Neuronal stem cell (in vitro differentiated cells): Measurements from ENCODE around the gene GAMT.

Experiments
- DNase-seq: peaks from one replicate; pipeline ENCODE4 v3.0.0-alpha.2; 2013; ENCODE audit warnings: low spot score
- H2AFZ ChIP-seq: one replicate; pipeline ENCODE4 v1.6.1; 2013; ENCODE audit warnings: mild to moderate bottlenecking, low read length, inconsistent platforms
- H2AK5ac ChIP-seq: 2 replicates; pipeline ENCODE4 v1.6.1; 2013; ENCODE audit warnings: low read depth, mild to moderate bottlenecking, inconsistent platforms, low read length, moderate library complexity, mixed read lengths
- H2BK120ac ChIP-seq: 2 replicates; pipeline ENCODE4 v1.6.1; 2013; ENCODE audit warnings: low read depth, mild to moderate bottlenecking, inconsistent platforms, low read length, moderate library complexity, mixed read lengths
- H2BK12ac ChIP-seq: one replicate; pipeline ENCODE4 v1.6.1; 2013; ENCODE audit warnings: low read length, inconsistent platforms
- H2BK15ac ChIP-seq: 2 replicates; pipeline ENCODE4 v1.6.1; 2013; ENCODE audit warnings: mild to moderate bottlenecking, low read length, inconsistent platforms, mixed read lengths
- H2BK5ac ChIP-seq: one replicate; pipeline ENCODE4 v1.6.1; 2013; ENCODE audit warnings: inconsistent platforms, mild to moderate bottlenecking, low read length, moderate library complexity
- H3K14ac ChIP-seq: one replicate; pipeline ENCODE4 v1.6.1; 2013; ENCODE audit warnings: low read length, inconsistent platforms
- H3K18ac ChIP-seq: 2 replicates; pipeline ENCODE4 v1.6.1; 2013; ENCODE audit warnings: low read length, inconsistent platforms
- H3K23ac ChIP-seq: 2 replicates; pipeline ENCODE4 v1.6.1; 2013; ENCODE audit warnings: low read depth, mild to moderate bottlenecking, mixed read lengths, low read length, inconsistent platforms; ENCODE audit not compliant: poor library complexity
- H3K27ac ChIP-seq: replicated peaks from 3 replicates; pipeline ENCODE4 v1.5.1; 2013; ENCODE audit warnings: low read length, inconsistent platforms
- H3K27me3 ChIP-seq, 3 experiments: 2 replicates each; pipeline ENCODE4 v1.6.1; 2013; ENCODE audit warnings: low read length in 3 of 3, mild to moderate bottlenecking in 2 of 3, inconsistent platforms in 1 of 3, low read depth in 1 of 3, mixed read lengths in 1 of 3, moderate library complexity in 1 of 3; ENCODE audit not compliant: control insufficient read depth in 3 of 3, insufficient read depth in 3 of 3
- H3K36me3 ChIP-seq, 2 donors: replicated peaks in 1 of 2; 2 replicates each; pipeline ENCODE4 v1.6.1; 2013; ENCODE audit warnings: low read length in 2 of 2; ENCODE audit not compliant: control insufficient read depth in 2 of 2, insufficient read depth in 2 of 2
- H3K4ac ChIP-seq: 2 replicates; pipeline ENCODE4 v1.6.1; 2013; ENCODE audit warnings: inconsistent platforms, mild to moderate bottlenecking, low read length, moderate library complexity
- H3K4me1 ChIP-seq, 2 donors: 1 replicate in 1 of 2; 2 replicates in 1 of 2; pipeline ENCODE4 v1.6.1; 2013; ENCODE audit warnings: low read length in 2 of 2, low read depth in 1 of 2; ENCODE audit not compliant: control insufficient read depth in 2 of 2, insufficient read depth in 1 of 2
- H3K4me2 ChIP-seq: one replicate; pipeline ENCODE4 v1.6.1; 2013; ENCODE audit warnings: mild to moderate bottlenecking, low read length, inconsistent platforms; ENCODE audit not compliant: insufficient read depth, poor library complexity, severe bottlenecking
- H3K4me3 ChIP-seq, 2 donors: 2 replicates each; pipeline ENCODE4 v1.5.1; 2013; ENCODE audit warnings: low read length in 2 of 2, mild to moderate bottlenecking in 2 of 2, inconsistent platforms in 1 of 2, moderate library complexity in 1 of 2
- H3K79me1 ChIP-seq: one replicate; pipeline ENCODE4 v1.6.1; 2013; ENCODE audit warnings: low read depth, mild to moderate bottlenecking, inconsistent platforms, low read length, moderate library complexity
- H3K9ac ChIP-seq: one replicate; pipeline ENCODE4 v1.6.1; 2013; ENCODE audit warnings: mild to moderate bottlenecking, low read depth, low read length, inconsistent platforms; ENCODE audit not compliant: poor library complexity
- H3K9me3 ChIP-seq, 2 donors: replicated peaks in 1 of 2; 2 replicates each; pipeline versions ENCODE3 to v1.6.1; 2013; ENCODE audit warnings: low read length in 2 of 2, mild to moderate bottlenecking in 2 of 2, inconsistent platforms in 1 of 2, low read depth in 1 of 2, mixed read lengths in 1 of 2, moderate library complexity in 1 of 2; ENCODE audit not compliant: control insufficient read depth in 2 of 2, insufficient read depth in 1 of 2
- H4K8ac ChIP-seq: one replicate; pipeline ENCODE4 v1.6.1; 2013; ENCODE audit warnings: low read depth, mild to moderate bottlenecking, inconsistent platforms, low read length, moderate library complexity
- H4K91ac ChIP-seq: one replicate; pipeline ENCODE4 v1.6.1; 2013; ENCODE audit warnings: low read length, low read depth, mild to moderate bottlenecking, inconsistent platforms; ENCODE audit not compliant: poor library complexity
- WGBS, 2 donors: extraction: QIAGEN DNeasy Blood & Tissue Kit; methylation state at CpG; one replicate each; pipeline ENCODE4 v1.1.7; 2013; ENCODE audit warnings: missing lambda C conversion rate in 2 of 2, mixed read lengths in 1 of 2; ENCODE audit not compliant: insufficient read length in 2 of 2, insufficient replicate concordance in 1 of 2; ENCODE audit errors: extremely low coverage in 2 of 2; 5-methylcytosine and 5-hydroxymethylcytosine counted together

The GAMT gene

DNA sequence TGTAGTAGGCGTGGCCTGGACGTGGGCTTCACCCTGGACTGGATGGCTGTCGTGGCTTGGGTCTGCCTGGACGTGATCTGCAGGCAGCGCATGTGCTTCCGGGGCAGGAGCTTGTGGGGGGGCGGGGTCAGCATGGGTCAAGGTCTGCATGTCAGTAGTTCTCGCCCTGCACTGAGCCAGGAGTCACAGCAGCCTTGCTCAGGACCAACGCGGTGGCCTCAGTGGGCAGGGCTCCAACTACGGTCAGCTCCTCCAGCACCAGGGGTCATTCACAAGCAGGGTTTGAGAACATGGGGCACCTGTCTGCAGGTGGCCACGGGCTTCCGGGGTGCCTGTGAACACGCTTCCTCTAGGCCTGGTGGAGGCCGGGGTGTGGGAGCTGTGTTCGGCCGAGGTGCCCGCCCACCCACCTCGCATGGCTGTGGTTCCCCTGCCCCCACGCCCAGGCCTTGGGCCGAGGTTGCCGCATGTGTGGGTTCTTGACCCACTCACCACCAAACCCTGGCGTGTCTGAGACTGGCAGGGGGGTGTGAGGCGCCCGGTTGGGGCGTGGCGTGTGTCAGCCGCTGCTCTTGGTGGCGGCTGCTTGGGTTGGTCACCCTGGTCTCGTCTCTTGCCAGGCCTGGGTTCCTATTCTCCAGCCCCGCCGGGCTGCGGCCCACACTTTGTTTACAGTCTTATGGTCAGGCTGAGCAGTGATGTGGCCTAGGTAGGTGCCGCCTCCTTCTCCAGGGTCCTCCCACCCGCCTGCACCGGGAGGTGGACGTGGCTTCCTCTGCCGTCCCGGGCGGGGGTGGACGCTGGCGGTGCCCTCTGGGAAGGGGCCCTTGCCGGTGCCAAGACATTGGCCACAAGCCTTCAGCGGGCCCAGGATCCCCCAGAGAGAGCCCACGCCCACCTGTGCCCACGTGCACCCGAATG, 32.0 kb upstream of the GAMT start:
- DNase-seq: no peak
- Histone ChIP-seq H3K18ac (no peak overlapping the region), H3K27me3 (no peaks in the 10 kb centered on the region), H3K14ac (no peak overlapping the region), H3K4me3 (peak overlapping the region in 1 of 2 donors; percentile 32), H3K27ac (no peak overlapping the region), H4K8ac (no peak overlapping the region), H3K4me1 (no peaks in the 10 kb centered on the region), H3K36me3 (peaks cover 49 to 67% of the 10 kb centered on the region in 2 donors), H3K4ac (no peak overlapping the region), H2BK120ac (no peak overlapping the region), H4K91ac (no peak overlapping the region), H2BK12ac (no peak overlapping the region), H2AFZ (no peak overlapping the region), H3K23ac (no peak overlapping the region), H2BK15ac (no peak overlapping the region), H3K79me1 (peaks cover 15% of the 10 kb centered on the region), H2AK5ac (no peak overlapping the region), H2BK5ac (peak overlapping the region; percentile 24), H3K9me3 (no peaks in the 10 kb centered on the region), H3K4me2 (no peak overlapping the region), H3K9ac (peak overlapping the region; percentile 44)
- WGBS, 2 donors: no CpG with 5 or more reads among the region's 47 CpGs

DNA sequence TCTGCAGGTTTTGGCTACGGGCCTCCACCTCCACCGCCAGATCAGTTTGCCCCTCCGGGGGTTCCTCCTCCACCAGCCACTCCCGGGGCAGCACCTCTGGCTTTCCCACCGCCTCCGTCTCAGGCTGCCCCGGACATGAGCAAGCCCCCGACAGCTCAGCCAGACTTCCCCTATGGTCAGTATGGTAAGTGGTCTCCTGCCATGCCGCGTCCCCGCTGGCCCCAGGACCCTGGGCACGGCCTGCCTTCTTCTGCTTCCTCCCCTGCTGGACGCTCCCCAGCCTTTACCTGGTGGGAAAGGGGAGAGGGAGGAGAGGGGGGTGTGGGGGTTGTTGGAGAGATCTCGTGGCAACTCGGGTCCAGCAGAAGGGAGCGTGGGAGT, 31.2 kb upstream of the GAMT start:
- DNase-seq: no peak
- H3K36me3 ChIP-seq: peaks cover 51 to 76% of the 10 kb centered on the region in 2 donors
- H2BK12ac ChIP-seq: no peak overlapping the region
- H3K4me3 ChIP-seq: no peak overlapping the region
- H3K79me1 ChIP-seq: peaks cover 14% of the 10 kb centered on the region
- no peak overlapping the region for H3K27ac ChIP-seq
- no peak overlapping the region for H2BK5ac ChIP-seq
- no peak overlapping the region for H3K23ac ChIP-seq
- H4K91ac ChIP-seq: no peak overlapping the region
- no peak overlapping the region for H3K18ac ChIP-seq
- H2BK120ac ChIP-seq: no peak overlapping the region
- H2BK15ac ChIP-seq: no peak overlapping the region
- no peak overlapping the region for H4K8ac ChIP-seq
- no peak overlapping the region for H2AK5ac ChIP-seq
- H2AFZ ChIP-seq: no peak overlapping the region
- H3K4me1 ChIP-seq: no peaks in the 10 kb centered on the region
- no peak overlapping the region for H3K9ac ChIP-seq
- WGBS, 2 donors: no CpG with 5 or more reads among the region's 16 CpGs
- no peaks in the 10 kb centered on the region for H3K27me3 ChIP-seq
- H3K4ac ChIP-seq: no peak overlapping the region
- H3K4me2 ChIP-seq: no peak overlapping the region
- H3K9me3 ChIP-seq: no peaks in the 10 kb centered on the region
- H3K14ac ChIP-seq: no peak overlapping the region

DNA sequence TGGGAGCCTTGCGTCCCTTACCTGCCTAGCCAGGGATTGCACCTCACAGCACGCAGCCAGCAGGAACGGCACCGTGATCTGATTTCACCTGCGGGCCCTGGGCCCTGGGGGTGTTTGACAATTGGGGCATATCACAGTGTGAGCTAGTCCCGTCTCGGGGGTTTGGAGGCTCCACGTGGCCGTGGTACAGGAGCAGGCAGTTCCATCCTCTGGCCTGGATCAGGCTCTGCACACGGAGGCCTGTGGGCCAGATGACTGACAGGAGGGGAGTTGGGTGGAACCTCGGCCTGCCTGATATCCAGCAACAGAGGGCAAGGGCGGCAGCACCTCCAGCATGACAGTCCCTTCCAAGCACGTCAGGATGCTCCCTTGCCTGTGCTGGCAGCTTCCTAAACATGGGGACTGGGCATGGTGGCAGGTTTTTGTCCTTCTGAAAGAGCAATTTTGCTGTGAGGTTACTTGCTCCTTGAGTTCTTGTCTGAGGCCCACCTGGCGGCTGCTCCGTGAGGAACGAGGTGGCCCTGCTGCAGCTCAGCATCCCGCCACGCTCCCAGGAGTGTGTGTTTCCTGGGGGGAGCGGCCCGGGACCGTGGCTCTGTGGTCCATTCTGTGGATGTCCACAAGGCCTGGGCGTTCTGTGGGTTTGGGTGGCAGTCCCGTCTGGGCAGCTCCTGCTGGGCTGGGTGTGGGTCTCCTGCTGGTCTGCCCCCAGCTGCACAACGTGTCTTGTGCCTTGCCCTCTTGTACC, 30.6 kb upstream of the GAMT start:
- H2BK120ac ChIP-seq: no peak overlapping the region
- H3K4me2 ChIP-seq: no peak overlapping the region
- H3K36me3 ChIP-seq: peaks cover 51 to 82% of the 10 kb centered on the region in 2 donors
- no peaks in the 10 kb centered on the region for H3K27me3 ChIP-seq
- DNase-seq: no peak
- H2BK15ac ChIP-seq: no peak overlapping the region
- peaks cover 14% of the 10 kb centered on the region for H3K79me1 ChIP-seq
- H3K14ac ChIP-seq: no peak overlapping the region
- H4K91ac ChIP-seq: no peak overlapping the region
- H2AFZ ChIP-seq: no peak overlapping the region
- no peak overlapping the region for H3K27ac ChIP-seq
- no peak overlapping the region for H2BK12ac ChIP-seq
- H3K4me3 ChIP-seq: peak overlapping the region in 1 of 2 donors; percentile 38
- no peak overlapping the region for H2BK5ac ChIP-seq
- WGBS, 2 donors: no CpG with 5 or more reads among the region's 24 CpGs
- H3K9me3 ChIP-seq: no peaks in the 10 kb centered on the region
- H3K9ac ChIP-seq: no peak overlapping the region
- no peak overlapping the region for H2AK5ac ChIP-seq
- H3K4me1 ChIP-seq: no peaks in the 10 kb centered on the region
- H4K8ac ChIP-seq: no peak overlapping the region
- H3K4ac ChIP-seq: peak overlapping the region; percentile 66
- no peak overlapping the region for H3K18ac ChIP-seq
- H3K23ac ChIP-seq: peak overlapping the region; percentile 65

DNA sequence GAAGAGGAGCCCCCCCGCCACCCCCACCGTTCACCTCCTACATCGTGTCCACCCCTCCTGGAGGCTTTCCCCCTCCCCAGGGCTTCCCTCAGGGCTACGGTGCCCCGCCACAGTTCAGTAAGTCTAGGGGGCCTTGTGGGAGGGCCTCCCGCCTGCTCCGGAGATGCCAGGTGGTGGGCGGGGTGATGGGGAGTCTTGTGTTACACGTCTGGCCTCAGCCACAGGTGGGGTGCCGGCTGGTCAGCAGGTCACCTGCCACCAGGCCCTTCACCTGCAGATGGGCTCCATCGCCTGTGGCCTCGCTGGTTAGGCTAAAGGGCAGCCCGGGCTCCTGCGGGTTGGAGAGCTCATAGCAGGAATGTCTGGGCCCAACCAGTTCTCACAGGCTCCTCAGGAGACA, 28.9 kb upstream of the GAMT start:
- no peak overlapping the region for H3K4me3 ChIP-seq
- H2AFZ ChIP-seq: no peak overlapping the region
- no CpG with 5 or more reads among the region's 14 CpGs for WGBS, 2 donors
- no peak overlapping the region for H2BK120ac ChIP-seq
- no peak overlapping the region for H3K14ac ChIP-seq
- H2AK5ac ChIP-seq: no peak overlapping the region
- H4K8ac ChIP-seq: no peak overlapping the region
- H2BK15ac ChIP-seq: no peak overlapping the region
- H4K91ac ChIP-seq: no peak overlapping the region
- H3K4me2 ChIP-seq: no peak overlapping the region
- H3K27ac ChIP-seq: no peak overlapping the region
- no peaks in the 10 kb centered on the region for H3K9me3 ChIP-seq
- H3K4ac ChIP-seq: no peak overlapping the region
- no peak overlapping the region for H2BK5ac ChIP-seq
- no peak overlapping the region for H3K18ac ChIP-seq
- no peak overlapping the region for H2BK12ac ChIP-seq
- DNase-seq: no peak
- no peak overlapping the region for H3K23ac ChIP-seq
- peaks cover 3 to 6% of the 10 kb centered on the region in 2 donors for H3K4me1 ChIP-seq
- H3K27me3 ChIP-seq: no peaks in the 10 kb centered on the region
- peaks cover 17% of the 10 kb centered on the region for H3K79me1 ChIP-seq
- peaks cover 50 to 92% of the 10 kb centered on the region in 2 donors for H3K36me3 ChIP-seq
- peak overlapping the region; percentile 60 for H3K9ac ChIP-seq
